ENCODE data around the gene ALDOA. TPM values are rescaled to one million over a fixed set of nuclear protein-coding genes. Genes with fewer than 3 reads are reported as not detected.

Gene ALDOA
- total and polyA plus RNA-seq, 9 of the 15 experiments (the other 6 are each of a cell fraction or from before 2014, with no cell fraction given): 311 to 2,224 (median 1,293) TPM

DNA sequence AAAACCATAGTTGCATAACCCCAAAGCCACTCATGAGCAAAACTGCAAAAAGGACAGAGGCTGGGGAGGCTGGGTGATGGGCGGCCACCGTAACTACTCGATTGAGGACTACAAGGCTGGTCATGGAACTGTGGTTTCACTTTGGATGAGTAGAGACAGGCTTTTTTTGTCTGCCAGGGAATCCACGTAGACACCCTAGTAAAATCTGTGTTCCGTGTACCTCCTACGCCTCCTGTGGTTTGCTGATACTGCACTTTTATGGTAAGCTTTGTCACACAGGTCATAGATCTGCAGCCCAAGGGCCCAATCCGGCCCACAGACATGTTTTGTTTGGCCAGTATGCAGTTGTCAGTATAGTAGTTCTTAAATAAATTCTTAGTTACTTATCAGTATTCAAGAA, 32.3 kb upstream of the ALDOA start (continued):
- TF ChIP-seq CUX1 (CRISPR knock-in tag; IDR thresholded peaks at IDR 0.05) (no peak), ILK (tag; IDR thresholded peaks at IDR 0.05; ENCODE audit: borderline replicate concordance, low read depth) (no peak), NR2C1 (IDR thresholded peaks at IDR 0.05) (no peak), NR2C1 (tag; IDR thresholded peaks at IDR 0.05) (no peak), ZEB2 (IDR thresholded peaks at IDR 0.05) (no peak), SMAD3 (CRISPR knock-in tag; conservative IDR thresholded peaks at IDR 0.05) (no peak), ARID1B (IDR thresholded peaks at IDR 0.05) (peak; percentile 61; the same call in 1 of the 2 replicates), NFIX (CRISPR knock-in tag; IDR thresholded peaks at IDR 0.05; ENCODE audit: low read depth) (no peak), SUPT5H (IDR thresholded peaks at IDR 0.05) (no peak), TRIM28 (IDR thresholded peaks at IDR 0.05) (no peak), ZKSCAN8 (CRISPR knock-in tag; IDR thresholded peaks at IDR 0.05) (peak; percentile 88), ZNF24 (IDR thresholded peaks at IDR 0.05) (no peak), ZNF785 (CRISPR knock-in tag; IDR thresholded peaks at IDR 0.05) (no peak), ZNF23 (CRISPR knock-in tag; IDR thresholded peaks at IDR 0.05) (no peak), SPI1 (IDR thresholded peaks at IDR 0.05; ENCODE audit: borderline replicate concordance, low read depth, low read length) (no peak), ZNF780A (CRISPR knock-in tag; IDR thresholded peaks at IDR 0.05) (no peak), KAT7 (CRISPR knock-in tag; IDR thresholded peaks at IDR 0.05; ENCODE audit: borderline replicate concordance) (no peak), CBX8 (IDR thresholded peaks at IDR 0.05; ENCODE audit: borderline replicate concordance, extremely low read depth, low read depth, low read length, poor library complexity, severe bottlenecking) (no peak), SMAD2 (IDR thresholded peaks at IDR 0.05; ENCODE audit: low read depth, low read length) (no peak), ZNF282 (CRISPR knock-in tag; IDR thresholded peaks at IDR 0.05) (no peak), TSC22D4 (tag; IDR thresholded peaks at IDR 0.05) (no peak), ZNF146 (CRISPR knock-in tag; IDR thresholded peaks at IDR 0.05; ENCODE audit: unreplicated experiment) (no peak), ZNF551 (CRISPR knock-in tag; IDR thresholded peaks at IDR 0.05) (no peak), ZNF174 (CRISPR knock-in tag; IDR thresholded peaks at IDR 0.05) (no peak), ZNF445 (CRISPR knock-in tag; IDR thresholded peaks at IDR 0.05; ENCODE audit: low read depth) (no peak), PREB (CRISPR knock-in tag; IDR thresholded peaks at IDR 0.05) (no peak), POLR2B (IDR thresholded peaks at IDR 0.05; ENCODE audit: low read depth, partially characterized antibody) (no peak)
- TF ChIP-seq, protein P1, sequence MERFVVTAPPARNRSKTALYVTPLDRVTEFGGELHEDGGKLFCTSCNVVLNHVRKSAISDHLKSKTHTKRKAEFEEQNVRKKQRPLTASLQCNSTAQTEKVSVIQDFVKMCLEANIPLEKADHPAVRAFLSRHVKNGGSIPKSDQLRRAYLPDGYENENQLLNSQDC (CRISPR knock-in tag; IDR thresholded peaks at IDR 0.05): no peak

All from K562 (cell line).